ENCODE results near the gene ATP10D.
A peak's percentile ranks its signal among the peaks of the same experiment; 100 is the strongest.

ATP10D gene

DNA sequence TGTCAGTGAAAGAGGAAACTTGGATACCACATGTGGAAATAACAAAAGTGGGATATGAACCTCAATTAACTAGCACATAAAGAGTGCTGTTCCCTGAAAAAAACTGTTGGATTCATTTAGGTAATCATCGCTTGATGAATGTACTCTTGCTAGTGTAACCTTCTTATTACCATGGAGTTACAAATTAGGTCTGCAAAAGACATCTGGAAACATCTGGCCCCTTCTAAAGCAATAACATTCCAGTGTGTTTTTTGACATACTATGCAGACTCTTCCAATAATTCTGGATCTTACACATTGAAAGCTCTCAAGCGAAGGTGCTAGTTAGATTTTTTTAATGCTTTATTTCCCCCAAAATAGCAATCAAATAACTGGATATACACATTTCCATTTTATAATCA lies 134.6 kb downstream of the ATP10D start:
- DNase-seq (ENCODE audit: low read depth): no peak
- TF ChIP-seq, protein P1, sequence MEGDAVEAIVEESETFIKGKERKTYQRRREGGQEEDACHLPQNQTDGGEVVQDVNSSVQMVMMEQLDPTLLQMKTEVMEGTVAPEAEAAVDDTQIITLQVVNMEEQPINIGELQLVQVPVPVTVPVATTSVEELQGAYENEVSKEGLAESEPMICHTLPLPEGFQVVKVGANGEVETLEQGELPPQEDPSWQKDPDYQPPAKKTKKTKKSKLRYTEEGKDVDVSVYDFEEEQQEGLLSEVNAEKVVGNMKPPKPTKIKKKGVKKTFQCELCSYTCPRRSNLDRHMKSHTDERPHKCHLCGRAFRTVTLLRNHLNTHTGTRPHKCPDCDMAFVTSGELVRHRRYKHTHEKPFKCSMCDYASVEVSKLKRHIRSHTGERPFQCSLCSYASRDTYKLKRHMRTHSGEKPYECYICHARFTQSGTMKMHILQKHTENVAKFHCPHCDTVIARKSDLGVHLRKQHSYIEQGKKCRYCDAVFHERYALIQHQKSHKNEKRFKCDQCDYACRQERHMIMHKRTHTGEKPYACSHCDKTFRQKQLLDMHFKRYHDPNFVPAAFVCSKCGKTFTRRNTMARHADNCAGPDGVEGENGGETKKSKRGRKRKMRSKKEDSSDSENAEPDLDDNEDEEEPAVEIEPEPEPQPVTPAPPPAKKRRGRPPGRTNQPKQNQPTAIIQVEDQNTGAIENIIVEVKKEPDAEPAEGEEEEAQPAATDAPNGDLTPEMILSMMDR (conservative IDR thresholded peaks at IDR 0.05; ENCODE audit: low read depth, low read length): no peak
- no peak overlapping the region for H3K4me3 ChIP-seq (ENCODE audit: low read depth, low read length)

DNA sequence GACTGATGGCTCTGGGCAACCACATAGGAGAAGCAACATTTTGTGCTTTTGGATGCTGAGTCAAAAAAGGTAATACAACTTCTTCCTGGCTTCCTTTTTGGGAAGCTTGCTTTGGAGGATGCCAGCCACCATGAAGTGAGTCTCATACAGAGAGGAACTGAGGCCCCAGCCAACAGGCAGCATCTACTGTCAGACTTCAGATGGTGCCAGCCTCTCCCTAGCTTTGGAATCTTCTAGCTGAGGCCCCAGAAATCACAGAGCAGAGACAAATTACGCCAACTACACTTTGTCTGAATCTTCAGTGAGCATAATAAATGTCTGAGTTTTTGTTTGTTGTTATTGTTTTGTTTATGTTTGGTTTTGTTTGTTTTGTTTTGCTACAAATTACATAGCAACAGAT lies 136.1 kb downstream of the ATP10D start:
- H3K4me3 ChIP-seq (ENCODE audit: low read depth, low read length): no peak overlapping the region
- TF ChIP-seq, protein P1 (conservative IDR thresholded peaks at IDR 0.05; ENCODE audit: low read depth, low read length): no peak
- DNase-seq (ENCODE audit: low read depth): no peak

DNA sequence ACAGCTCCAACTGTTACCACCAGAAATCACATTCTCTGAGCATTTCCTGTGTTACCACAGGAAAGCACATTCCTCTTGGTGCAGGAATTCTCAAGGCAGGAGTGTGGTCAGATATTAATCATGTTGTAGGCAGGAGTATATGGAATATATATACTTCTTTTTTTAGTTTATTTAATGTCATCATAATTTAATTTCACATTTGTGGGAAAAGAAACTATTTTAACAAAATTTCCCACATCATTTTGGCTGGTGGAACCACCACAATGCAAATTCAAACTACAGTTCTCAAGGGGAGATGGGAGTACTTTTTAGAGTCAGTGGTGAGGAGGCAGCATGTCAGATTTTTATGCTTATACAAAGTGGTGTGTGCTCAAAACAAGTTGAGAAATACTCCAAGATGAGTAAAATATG lies 139.0 kb downstream of the ATP10D start:
- DNase-seq (ENCODE audit: low read depth): peak; percentile 95
- TF ChIP-seq, protein P1 (conservative IDR thresholded peaks at IDR 0.05; ENCODE audit: low read depth, low read length): no peak
- H3K4me3 ChIP-seq (ENCODE audit: low read depth, low read length): no peak overlapping the region

DNA sequence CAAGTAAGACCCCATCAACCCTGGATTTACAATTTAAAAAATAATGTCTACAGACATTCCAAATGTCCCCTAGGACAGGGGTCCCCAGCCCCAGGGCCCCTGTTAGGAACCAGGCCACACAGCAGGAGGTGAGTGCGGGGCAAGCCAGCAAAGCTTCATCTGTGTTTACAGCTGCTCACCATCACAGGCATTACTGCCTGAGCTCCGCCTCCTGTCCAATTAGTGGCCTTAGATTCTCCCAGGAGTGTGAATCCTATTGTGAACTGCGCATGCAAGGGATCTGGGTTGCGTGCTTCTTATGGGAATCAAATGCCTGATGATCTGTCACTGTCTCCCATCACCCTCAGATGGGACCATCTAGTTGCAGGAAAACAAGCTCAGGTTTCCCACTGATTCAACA lies 146.1 kb downstream of the ATP10D start:
- no peak overlapping the region for H3K4me3 ChIP-seq (ENCODE audit: low read depth, low read length)
- TF ChIP-seq, protein P1 (conservative IDR thresholded peaks at IDR 0.05; ENCODE audit: low read depth, low read length): no peak
- no peak for DNase-seq (ENCODE audit: low read depth)

DNA sequence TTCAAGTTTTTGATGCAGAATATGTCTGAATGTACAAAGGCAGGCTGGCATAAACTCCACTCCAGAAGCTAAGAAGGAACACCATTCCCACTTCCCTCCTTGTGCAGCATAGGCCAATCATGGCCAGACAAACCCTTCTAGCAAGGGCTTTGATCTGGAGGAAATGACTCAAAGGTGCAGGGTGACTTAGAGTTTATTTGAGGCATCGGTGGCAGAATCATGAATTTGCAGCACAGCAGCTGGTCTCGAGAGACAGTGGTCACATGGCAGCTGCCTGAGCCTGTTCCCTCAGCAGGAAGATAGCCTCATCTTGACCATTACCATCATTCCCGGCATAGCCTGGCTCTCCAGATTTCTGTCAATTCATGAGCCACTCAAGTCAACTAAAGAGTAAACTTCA lies 154.5 kb downstream of the ATP10D start:
- DNase-seq (ENCODE audit: low read depth): peak; percentile 53
- TF ChIP-seq, protein P1 (conservative IDR thresholded peaks at IDR 0.05; ENCODE audit: low read depth, low read length): no peak
- H3K4me3 ChIP-seq (ENCODE audit: low read depth, low read length): no peak overlapping the region

DNA sequence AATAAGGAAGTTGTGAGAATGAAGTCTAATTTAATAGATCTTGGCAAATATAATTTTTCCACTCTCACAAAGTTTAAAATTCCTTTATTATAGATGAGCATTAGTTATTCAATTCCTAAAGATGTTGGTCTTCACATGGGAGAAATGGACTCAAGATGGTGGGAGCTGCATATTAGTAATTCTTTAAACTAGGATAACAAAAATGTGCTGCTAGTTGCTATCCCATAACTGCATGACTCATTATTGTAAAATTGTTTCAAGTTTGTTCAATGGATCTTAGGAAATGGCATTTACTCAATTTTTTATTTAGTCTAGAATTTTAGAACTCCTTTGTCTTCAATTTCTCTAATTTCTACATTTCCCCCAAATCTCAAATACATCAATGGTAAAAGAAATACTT lies 155.8 kb downstream of the ATP10D start:
- TF ChIP-seq, protein P1 (conservative IDR thresholded peaks at IDR 0.05; ENCODE audit: low read depth, low read length): no peak
- no peak overlapping the region for H3K4me3 ChIP-seq (ENCODE audit: low read depth, low read length)
- peak; percentile 57 for DNase-seq (ENCODE audit: low read depth)

DNA sequence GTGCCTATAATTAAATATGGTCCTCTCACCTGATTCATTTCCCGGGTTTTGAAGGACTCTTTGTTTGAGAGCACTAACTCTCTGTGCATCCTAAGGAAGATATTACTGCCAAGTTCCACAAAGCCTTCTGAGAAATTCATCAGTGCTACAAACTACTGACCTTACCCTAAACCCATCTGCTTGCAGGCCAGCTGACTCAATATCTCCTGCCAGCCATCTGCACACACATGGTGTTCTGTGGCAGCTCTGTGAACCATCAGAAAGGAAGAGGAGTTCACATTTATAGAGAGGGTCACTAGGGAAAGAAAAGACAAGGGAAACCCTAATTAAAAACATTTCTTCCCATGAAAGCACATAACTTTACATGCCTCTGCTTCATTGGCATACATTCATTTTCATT lies 156.7 kb downstream of the ATP10D start:
- H3K4me3 ChIP-seq (ENCODE audit: low read depth, low read length): no peak overlapping the region
- TF ChIP-seq, protein P1 (conservative IDR thresholded peaks at IDR 0.05; ENCODE audit: low read depth, low read length): no peak
- DNase-seq (ENCODE audit: low read depth): peak; percentile 70

Data from choroid plexus epithelial cell (primary cell).